Gastrocnemius medialis (tissue), 4 donors: ENCODE results near the gene GAS7. TPM values are rescaled to one million over a fixed set of nuclear protein-coding genes. Genes with fewer than 3 reads are reported as not detected.
"Not testable (repeated sequence)": the region's sequence is repeated elsewhere in the genome, so short reads cannot be mapped to it uniquely, and the experiment has no call there.

Experiments used
- ATAC-seq, 2 donors: fragments of 150-250 bp; one replicate each; pipeline ENCODE4 v1.9.1; 2016
- DNase-seq, 2 donors: peaks; one replicate each; pipeline ENCODE4 v3.0.0-alpha.2; 2019
- H3K27ac ChIP-seq, 4 donors: fragments of 200-600 bp; sonication (generic); 1 replicate in 1 of 4; 2 replicates in 3 of 4; pipeline ENCODE4 v1.5.1; 2016 to 2018; ENCODE audit warnings: mild to moderate bottlenecking in 2 of 4, moderate library complexity in 1 of 4
- H3K27me3 ChIP-seq, 3 donors: fragments of 200-600 bp; sonication (generic) in 2 of 3; 1 replicate in 1 of 3; 2 replicates in 2 of 3; pipeline versions ENCODE4 v1.5.1 to v1.6.0; 2016 to 2019; ENCODE audit warnings: mild to moderate bottlenecking in 1 of 3, moderate library complexity in 1 of 3
- H3K36me3 ChIP-seq, 2 donors: fragments of 200-600 bp; sonication (generic) in 1 of 2; one replicate each; pipeline ENCODE4 v1.5.1; 2017 to 2018
- H3K4me1 ChIP-seq, 2 donors: fragments of 200-600 bp; sonication (generic) in 1 of 2; one replicate each; pipeline ENCODE4 v1.5.1; 2016 to 2017; ENCODE audit warnings: mild to moderate bottlenecking in 2 of 2
- H3K4me3 ChIP-seq, 4 donors: fragments of 200-600 bp; sonication (generic) in 3 of 4; 1 replicate in 1 of 4; 2 replicates in 3 of 4; pipeline ENCODE4 v1.5.1; 2016 to 2019; ENCODE audit warnings: mild to moderate bottlenecking in 2 of 4
- H3K9me3 ChIP-seq, 3 donors: fragments of 200-600 bp; sonication (generic) in 2 of 3; 1 replicate in 1 of 3; 2 replicates in 2 of 3; pipeline ENCODE4 v1.5.1; 2016 to 2019
- CTCF ChIP-seq, 5 experiments: fragments of 450-650 bp in 3 of 5; fragments of 200-600 bp in 2 of 5; sonication (generic) in 2 of 5; IDR thresholded peaks in 4 of 5; conservative IDR thresholded peaks in 1 of 5; 1 replicate in 4 of 5; 2 replicates in 1 of 5; pipeline ENCODE4 v1.5.1; 2016 to 2019; ENCODE audit warnings: antibody characterized with exemption in 5 of 5, mild to moderate bottlenecking in 3 of 5, moderate library complexity in 3 of 5
- POLR2A ChIP-seq, 2 donors: fragments of 450-650 bp; IDR thresholded peaks; one replicate each; pipeline ENCODE4 v1.6.1; 2017; ENCODE audit warnings: antibody characterized with exemption in 2 of 2, mild to moderate bottlenecking in 2 of 2, moderate library complexity in 2 of 2
- in situ Hi-C, 4 donors: fragments of 200-750 bp; cut with MboI; loops; one replicate each; pipeline versions ENCODE4 v1.15.0 to v1.8.0; 2017; ENCODE audit warnings: low sequenced_read_pairs in 4 of 4
- intact Hi-C: fragments of 100-400 bp; cut with DNase I; formaldehyde crosslinking; loops from one replicate; pipeline ENCODE4 v1.15.1; 2023; ENCODE audit warnings: low total_unique reads
- total RNA-seq, 4 donors: library from RNA; depleted of rRNA; stranded (reverse); fragments of >200 nt; gene quantifications; one replicate each; pipeline versions ENCODE4 v1.1.0 to v1.2.3, GENCODE V29; 2016

The GAS7 gene
- total RNA-seq, 4 donors from 2014 or later = 5.8 to 7.1 (median 6.1) TPM

- H3K27ac ChIP-seq = no peak overlapping the region
- ATAC-seq = no peak
- no peaks in the 10 kb centered on the region for H3K9me3 ChIP-seq
- no peak overlapping the region for H3K4me3 ChIP-seq
- no peaks in the 10 kb centered on the region for H3K36me3 ChIP-seq
- in situ Hi-C loops (loop anchor here in 3 of 4 donors (10.0 to 25.0 kb wide), 4 partner anchors 110 to 690 kb away; partner anchors contain the start of gene GSG1L2 (in 1 of the 3)), intact Hi-C loops (loop anchor here (5.0 kb wide), 2 partner anchors 305 to 690 kb away; no protein-coding TSS in a partner anchor)
- DNase-seq = no peak
- no peaks in the 10 kb centered on the region for H3K27me3 ChIP-seq
- TF ChIP-seq POLR2A (IDR thresholded peaks at IDR 0.05) = no peak
- TF ChIP-seq CTCF (IDR thresholded peaks at IDR 0.05 in 4 of 5, conservative IDR thresholded peaks at IDR 0.05 in 1 of 5) = no peak
- H3K4me1 ChIP-seq = no peaks in the 10 kb centered on the region
Observed at GRCh38 chr17:9922012-9922848, 276.2 kb downstream of the GAS7 start.

GRCh38 chr17:9921216-9921615, 277.2 kb downstream of the GAS7 start:
- H3K36me3 ChIP-seq = not testable (repeated sequence)
- intact Hi-C loops (loop anchor here (5.0 kb wide), 2 partner anchors 306 to 691 kb away; no protein-coding TSS in a partner anchor), in situ Hi-C loops (loop anchor here in 3 of 4 donors (10.0 to 25.0 kb wide), 4 partner anchors 109 to 691 kb away; partner anchors contain the start of gene GSG1L2 (in 1 of the 3))

GRCh38 chr17:9918804-9919352, 279.5 kb downstream of the GAS7 start:
- H3K36me3 ChIP-seq = no peaks in the 10 kb centered on the region
- H3K27ac ChIP-seq = no peak overlapping the region
- ATAC-seq (no peak), DNase-seq (no peak)
- intact Hi-C loops (no loop called here), in situ Hi-C loops (loop anchor here in 3 of 4 donors (25.0 kb wide), 3 partner anchors 107 to 693 kb away; partner anchors contain the start of gene GSG1L2 (in 1 of the 3))
- H3K4me1 ChIP-seq = no peaks in the 10 kb centered on the region
- no peak for TF ChIP-seq POLR2A (IDR thresholded peaks at IDR 0.05)
- no peak for TF ChIP-seq CTCF (IDR thresholded peaks at IDR 0.05 in 4 of 5, conservative IDR thresholded peaks at IDR 0.05 in 1 of 5)
- H3K9me3 ChIP-seq = no peaks in the 10 kb centered on the region
- no peak overlapping the region for H3K4me3 ChIP-seq
- no peaks in the 10 kb centered on the region for H3K27me3 ChIP-seq

More at GRCh38 chr17:9921216-9921615, 277.2 kb downstream of the GAS7 start:
- not testable (repeated sequence) for H3K4me3 ChIP-seq, H3K27me3 ChIP-seq, H3K9me3 ChIP-seq, H3K4me1 ChIP-seq, ATAC-seq, H3K27ac ChIP-seq, DNase-seq

- in situ Hi-C loops = loop anchor here in 3 of 4 donors (25.0 kb wide), 3 partner anchors 106 to 694 kb away; partner anchors contain the start of gene GSG1L2 (in 1 of the 3)
- H3K4me3 ChIP-seq = no peak overlapping the region
- TF ChIP-seq CTCF (IDR thresholded peaks at IDR 0.05 in 4 of 5, conservative IDR thresholded peaks at IDR 0.05 in 1 of 5) = no peak
- TF ChIP-seq POLR2A (IDR thresholded peaks at IDR 0.05) = no peak
- no peaks in the 10 kb centered on the region for H3K36me3 ChIP-seq
- H3K27me3 ChIP-seq = no peaks in the 10 kb centered on the region
- no peaks in the 10 kb centered on the region for H3K9me3 ChIP-seq
- intact Hi-C loops = no loop called here
- no peak overlapping the region for H3K27ac ChIP-seq
- no peak for DNase-seq
- no peaks in the 10 kb centered on the region for H3K4me1 ChIP-seq
- no peak for ATAC-seq
Observed at GRCh38 chr17:9918352-9918751, 280.1 kb downstream of the GAS7 start.

GRCh38 chr17:9917801-9918200, 280.6 kb downstream of the GAS7 start:
- Histone ChIP-seq H3K9me3 (no peaks in the 10 kb centered on the region), H3K27ac (no peak overlapping the region), H3K27me3 (no peaks in the 10 kb centered on the region), H3K36me3 (no peaks in the 10 kb centered on the region), H3K4me1 (no peaks in the 10 kb centered on the region), H3K4me3 (no peak overlapping the region)
- no peak for TF ChIP-seq CTCF (IDR thresholded peaks at IDR 0.05 in 4 of 5, conservative IDR thresholded peaks at IDR 0.05 in 1 of 5)
- no peak for TF ChIP-seq POLR2A (IDR thresholded peaks at IDR 0.05)
- DNase-seq (no peak), ATAC-seq (no peak)
- in situ Hi-C loops (loop anchor here in 3 of 4 donors (25.0 kb wide), 3 partner anchors 106 to 694 kb away; partner anchors contain the start of gene GSG1L2 (in 1 of the 3)), intact Hi-C loops (no loop called here)
